ENCODE data around the gene MAP3K15.
"Not testable (repeated sequence)": the region's sequence is repeated elsewhere in the genome, so short reads cannot be mapped to it uniquely, and the experiment has no call there.

The MAP3K15 gene

GRCh38 chrX:19532709-19533108 is 17.4 kb upstream of the MAP3K15 start:
- DNase-seq (ENCODE audit: low spot score), result no peak

GRCh38 chrX:19517965-19518364 is 2.7 kb upstream of the MAP3K15 start:
- no peak for DNase-seq (ENCODE audit: low spot score)

GRCh38 chrX:19515615-19516105 is 352 bp upstream of the MAP3K15 start:
- no peak for DNase-seq (ENCODE audit: low spot score)

- DNase-seq (ENCODE audit: low spot score), result no peak
Observed at GRCh38 chrX:19513383-19513782, 1.9 kb downstream of the MAP3K15 start.

GRCh38 chrX:19512961-19513360 is 2.3 kb downstream of the MAP3K15 start:
- DNase-seq (ENCODE audit: low spot score), result no peak

GRCh38 chrX:19512359-19512758 is 2.9 kb downstream of the MAP3K15 start:
- no peak for DNase-seq (ENCODE audit: low spot score)

- not testable (repeated sequence) for DNase-seq (ENCODE audit: low spot score)
Observed at GRCh38 chrX:19511796-19512195, 3.5 kb downstream of the MAP3K15 start.

GRCh38 chrX:19496711-19497110 is 18.6 kb downstream of the MAP3K15 start:
- DNase-seq (ENCODE audit: low spot score), result no peak

GRCh38 chrX:19487520-19488200 is 27.6 kb downstream of the MAP3K15 start:
- no peak for DNase-seq (ENCODE audit: low spot score)

- DNase-seq (ENCODE audit: low spot score), result no peak
Observed at GRCh38 chrX:19479458-19479857, 35.9 kb downstream of the MAP3K15 start.

GRCh38 chrX:19468383-19468782 is 46.9 kb downstream of the MAP3K15 start:
- DNase-seq (ENCODE audit: low spot score), result not testable (repeated sequence)

GRCh38 chrX:19462879-19463278 is 52.4 kb downstream of the MAP3K15 start:
- no peak for DNase-seq (ENCODE audit: low spot score)

- DNase-seq (ENCODE audit: low spot score), result no peak
Observed at GRCh38 chrX:19462231-19462630, 53.1 kb downstream of the MAP3K15 start.

GRCh38 chrX:19457662-19458061 is 57.6 kb downstream of the MAP3K15 start:
- no peak for DNase-seq (ENCODE audit: low spot score)

- no peak for DNase-seq (ENCODE audit: low spot score)
Observed at GRCh38 chrX:19448077-19448476, 67.2 kb downstream of the MAP3K15 start.

- DNase-seq (ENCODE audit: low spot score), result no peak
Observed at GRCh38 chrX:19446397-19446796, 68.9 kb downstream of the MAP3K15 start.

- not testable (repeated sequence) for DNase-seq (ENCODE audit: low spot score)
Observed at GRCh38 chrX:19445772-19446171, 69.5 kb downstream of the MAP3K15 start.

GRCh38 chrX:19443869-19444526 is 71.3 kb downstream of the MAP3K15 start:
- DNase-seq (ENCODE audit: low spot score), result no peak

- DNase-seq (ENCODE audit: low spot score), result no peak
Observed at GRCh38 chrX:19440713-19441112, 74.6 kb downstream of the MAP3K15 start.

GRCh38 chrX:19422661-19423060 is 92.6 kb downstream of the MAP3K15 start:
- DNase-seq (ENCODE audit: low spot score), result not testable (repeated sequence)

GRCh38 chrX:19410259-19410658 is 105.0 kb downstream of the MAP3K15 start:
- DNase-seq (ENCODE audit: low spot score), result no peak

GRCh38 chrX:19403696-19404095 is 111.6 kb downstream of the MAP3K15 start:
- DNase-seq (ENCODE audit: low spot score), result no peak

GRCh38 chrX:19392703-19393102 is 122.6 kb downstream of the MAP3K15 start:
- DNase-seq (ENCODE audit: low spot score), result no peak

- no peak for DNase-seq (ENCODE audit: low spot score)
Observed at GRCh38 chrX:19392078-19392477, 123.2 kb downstream of the MAP3K15 start.
